Measurements from ENCODE around the gene MZF1. TPM values are rescaled to one million over a fixed set of nuclear protein-coding genes. Genes with fewer than 3 reads are reported as not detected.

Gene MZF1
- total and polyA plus RNA-seq, 9 of the 15 experiments (the other 6 are each of a cell fraction or from before 2014, with no cell fraction given): 0.31 to 29.3 (median 11.5) TPM

GRCh38 chr19:58573658-58574164 lies 576 bp upstream of the MZF1 start (continued):
- TF ChIP-seq ARID4B (CRISPR knock-in tag; IDR thresholded peaks at IDR 0.05) (peak; percentile 91; the same call in 1 of the 2 replicates), NR2C1 (IDR thresholded peaks at IDR 0.05) (0 out of 2 replicates have a peak, but pooled peaks have one; percentile 11), NR2C1 (tag; IDR thresholded peaks at IDR 0.05) (no peak), CSDE1 (IDR thresholded peaks at IDR 0.05) (0 out of 4 replicates have a peak, but pooled peaks of 1 of the 2 experiments have one; percentile 65), ARNT (IDR thresholded peaks at IDR 0.05) (no peak), ASH1L (IDR thresholded peaks at IDR 0.05; ENCODE audit: borderline replicate concordance, low read depth, partially characterized antibody) (peak; percentile 14), ZNF407 (IDR thresholded peaks at IDR 0.05; ENCODE audit: low read depth) (peak; percentile 41; the same call in 1 of the 2 replicates), MAFG (tag; conservative IDR thresholded peaks at IDR 0.05) (no peak), RNF219 (CRISPR knock-in tag; IDR thresholded peaks at IDR 0.05) (no peak), SMARCA5 (IDR thresholded peaks at IDR 0.05) (peak; percentile 77), MNT (conservative IDR thresholded peaks at IDR 0.05) (peak in 1 of 2 experiments; percentile 38; a peak in 1 of 4 replicates), LARP7 (IDR thresholded peaks at IDR 0.05) (peak; percentile 84; the same call in 1 of the 2 replicates)

All from K562 (cell line).